HG03520 (cell line): Measurements from ENCODE around the gene S100A4.
"Not testable (repeated sequence)": the region's sequence is repeated elsewhere in the genome, so short reads cannot be mapped to it uniquely, and the experiment has no call there.

ENCODE experiments used
- ATAC-seq: cut with Tn5 transposase; IDR thresholded peaks from one replicate; pipeline ENCODE4 v1.9.1; 2021; ENCODE audit warnings: mild to moderate bottlenecking, moderate library complexity; ENCODE audit not compliant: unreplicated experiment

Gene S100A4

DNA sequence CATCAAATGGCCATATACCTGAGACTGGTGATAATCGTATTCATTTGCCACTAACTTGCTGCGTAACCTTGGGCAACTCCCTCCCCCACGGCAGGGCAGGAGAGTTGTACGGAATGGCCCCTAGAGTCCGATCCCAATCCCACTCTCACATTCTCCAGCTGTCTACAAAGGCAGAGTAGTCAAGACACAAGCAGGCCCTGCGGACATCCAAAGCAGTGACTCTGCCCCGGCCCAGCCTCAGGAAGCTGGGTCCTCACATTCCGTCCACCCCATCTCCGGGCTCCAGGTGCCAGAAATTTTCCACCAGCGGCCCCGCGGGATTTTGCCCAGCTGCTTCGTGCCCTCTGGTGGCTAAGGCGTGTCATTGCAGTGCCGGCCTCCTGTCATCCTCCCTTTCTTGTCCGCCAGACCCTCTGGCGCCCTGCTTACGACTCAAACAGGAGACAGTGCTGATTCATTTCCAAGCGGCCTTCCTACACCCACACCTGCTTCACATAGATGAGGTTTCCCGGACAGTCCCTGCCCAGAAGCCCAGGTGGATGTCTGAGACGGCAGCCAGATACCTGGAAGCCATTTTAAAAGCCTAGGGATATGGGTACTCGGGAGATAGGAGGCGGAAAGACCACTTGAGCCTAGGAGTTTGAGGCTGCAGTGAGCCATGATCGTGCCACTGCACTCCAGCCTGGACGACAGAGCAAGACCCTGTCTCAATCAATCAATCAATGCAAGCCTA is 22.9 kb upstream of the S100A4 start:
- no peak for ATAC-seq

DNA sequence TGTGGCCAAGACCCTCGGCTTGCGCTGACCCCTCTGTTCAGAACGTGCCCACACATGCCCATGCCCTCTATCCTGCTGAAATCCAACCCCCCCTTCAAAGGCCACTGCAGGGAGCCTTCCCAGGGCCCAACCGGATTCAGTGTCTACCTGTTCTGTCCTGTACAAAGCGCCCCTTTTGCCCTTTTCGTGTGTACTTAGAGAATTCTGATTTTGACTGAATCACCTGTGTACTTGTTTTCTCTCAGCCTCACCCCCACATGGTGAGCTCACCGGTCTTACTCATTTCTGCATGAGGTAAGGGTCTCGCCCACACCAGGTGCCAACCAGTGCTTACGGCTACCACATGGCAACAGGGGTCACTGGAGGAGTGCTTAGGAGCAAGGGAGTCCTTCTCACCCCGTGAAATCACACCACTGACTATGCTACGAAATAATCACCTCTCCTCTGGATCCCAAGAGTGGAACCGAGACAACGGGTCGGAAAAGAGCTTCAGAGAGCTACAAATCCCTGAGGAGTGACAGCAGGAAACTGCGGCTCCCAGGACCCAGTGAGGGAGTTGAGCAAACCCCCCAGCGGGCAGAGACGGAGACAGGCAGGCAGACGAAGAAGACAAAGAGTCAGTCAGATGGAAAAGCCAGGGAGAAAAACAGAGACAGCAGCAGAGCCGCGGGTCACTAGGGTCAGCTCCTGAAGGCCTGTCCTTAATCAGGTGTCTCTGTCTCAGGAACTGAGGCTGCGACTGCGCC is 22.2 kb upstream of the S100A4 start:
- ATAC-seq: no peak

DNA sequence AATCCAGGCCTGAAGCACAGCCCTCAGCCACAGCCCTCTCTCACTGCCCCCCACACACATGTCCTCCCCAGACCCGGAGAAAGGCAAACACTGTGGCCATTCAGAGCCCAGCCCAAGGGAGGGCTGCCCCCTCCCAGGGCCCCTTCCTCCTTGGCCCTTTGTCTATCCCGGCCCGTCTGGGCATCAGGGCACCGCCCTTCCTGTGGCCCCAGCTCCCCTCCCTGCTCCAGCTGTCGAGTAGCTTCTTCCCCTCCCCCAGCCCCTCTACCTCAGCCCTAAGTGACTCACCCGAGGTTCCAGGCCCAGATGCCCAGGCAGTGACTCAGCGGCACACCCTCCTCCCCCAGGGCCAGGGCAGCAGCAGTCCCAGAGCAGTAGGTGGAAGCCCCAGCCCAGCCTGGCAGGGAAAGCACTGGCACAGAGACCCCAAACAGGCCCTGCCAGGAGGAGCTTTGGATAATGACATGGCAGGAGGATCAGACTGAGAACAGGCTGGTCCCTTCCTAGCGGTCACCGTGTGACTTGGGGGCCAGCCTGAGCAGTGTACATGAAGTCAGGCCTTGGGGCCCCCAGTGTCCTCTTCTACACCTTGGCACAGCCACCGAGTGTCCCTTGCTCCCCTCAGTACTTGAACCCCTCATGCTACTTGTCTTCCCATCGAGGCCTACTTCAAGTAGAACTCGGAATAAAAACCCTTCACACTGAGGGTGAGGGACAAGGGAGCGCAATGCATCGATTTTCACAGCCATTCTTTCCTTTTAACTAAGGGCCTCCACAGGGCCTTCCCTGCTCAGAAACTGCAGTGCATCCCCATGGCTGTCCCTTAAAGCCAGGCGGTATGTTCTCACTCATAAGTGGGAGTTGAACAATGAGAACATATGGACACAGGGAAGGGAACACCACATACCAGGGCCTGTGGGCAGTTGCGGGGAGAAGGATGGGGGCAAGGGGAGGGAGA is 21.1 kb upstream of the S100A4 start:
- no peak for ATAC-seq

DNA sequence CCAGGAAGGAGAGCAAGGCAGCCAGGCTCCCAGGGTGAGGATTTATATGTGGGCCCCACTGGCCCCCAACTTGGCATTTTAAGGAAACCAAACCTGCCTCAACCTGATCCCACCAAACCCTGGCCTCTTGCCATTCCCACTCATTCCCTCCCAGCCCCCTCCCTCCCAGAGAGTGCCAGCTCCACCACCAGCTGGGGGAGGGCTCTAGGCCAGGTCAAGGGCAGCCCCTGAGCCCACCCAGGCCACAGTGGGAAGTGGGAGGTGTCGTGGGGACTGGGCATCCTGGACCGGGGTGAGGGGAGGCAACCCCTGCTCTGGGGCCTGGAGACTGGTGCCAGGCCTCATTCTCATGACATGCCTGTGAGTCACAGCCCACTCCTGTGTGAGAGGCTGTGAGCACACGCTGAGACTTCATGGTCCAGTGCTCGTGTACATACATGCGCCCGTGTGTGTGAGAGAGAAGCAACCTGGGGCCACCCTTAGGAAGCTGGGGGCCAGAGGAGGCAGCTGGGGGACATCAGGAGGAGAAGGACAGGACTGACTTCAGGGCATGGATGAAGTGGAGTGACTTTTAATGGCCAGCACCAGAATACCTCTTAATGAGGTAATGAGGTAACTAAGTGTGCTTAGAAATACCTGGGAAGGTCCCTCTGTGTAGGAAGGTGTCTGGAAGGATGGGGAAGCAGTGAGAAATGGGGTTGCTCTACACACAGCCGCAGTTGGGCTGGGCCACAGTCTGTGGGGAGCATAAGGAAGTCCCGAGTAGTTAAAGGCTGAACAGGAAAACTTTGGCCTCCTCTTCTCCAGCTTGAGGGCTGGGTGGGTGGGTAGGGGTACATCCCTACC is 20.1 kb upstream of the S100A4 start, which contains the start of gene S100A2:
S100A2 (minus strand) TSS at position 316 of the 846 bp plus-strand sequence. CDS start 1,967 bp downstream, outside the sequence.
- ATAC-seq: no peak

DNA sequence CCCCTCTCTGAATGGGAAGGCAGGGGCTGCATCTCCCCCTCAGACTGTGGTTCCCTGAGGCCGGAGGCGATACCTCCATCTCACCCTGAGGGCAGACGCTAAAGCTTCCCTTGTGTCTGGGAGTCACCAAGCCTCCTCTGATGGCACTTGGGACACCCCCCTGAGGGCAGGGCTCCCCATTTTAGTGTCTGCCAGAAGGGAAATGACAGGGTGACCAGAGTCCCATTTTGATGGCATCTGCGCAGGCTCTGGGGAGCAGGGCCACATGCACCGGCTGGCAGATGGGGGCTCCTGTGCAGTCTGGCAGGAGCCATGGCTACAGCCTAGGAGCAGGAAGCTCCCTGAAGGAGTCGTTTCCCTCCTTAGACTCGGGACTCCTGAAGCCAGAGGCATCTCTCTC is 18.4 kb upstream of the S100A4 start:
- ATAC-seq: no peak

DNA sequence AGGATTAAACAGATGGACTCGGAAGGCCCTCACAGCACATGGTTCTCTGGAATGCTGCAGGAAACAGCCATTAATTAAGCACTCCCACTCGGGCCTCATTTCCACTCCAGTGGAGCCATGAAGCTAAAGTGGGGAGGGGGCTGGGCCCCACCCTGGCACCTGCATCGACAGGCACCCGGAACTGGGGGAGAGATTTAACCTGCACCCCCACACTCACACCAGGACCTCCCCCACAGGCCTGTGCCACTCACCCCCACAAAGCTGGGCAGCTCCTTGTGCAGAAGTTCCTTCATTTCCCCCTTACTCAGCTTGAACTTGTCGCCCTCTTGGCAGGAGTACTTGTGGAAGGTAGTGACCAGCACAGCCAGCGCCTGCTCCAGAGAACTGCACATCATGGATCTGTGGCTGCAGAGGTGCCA is 17.9 kb upstream of the S100A4 start:
- no peak for ATAC-seq

DNA sequence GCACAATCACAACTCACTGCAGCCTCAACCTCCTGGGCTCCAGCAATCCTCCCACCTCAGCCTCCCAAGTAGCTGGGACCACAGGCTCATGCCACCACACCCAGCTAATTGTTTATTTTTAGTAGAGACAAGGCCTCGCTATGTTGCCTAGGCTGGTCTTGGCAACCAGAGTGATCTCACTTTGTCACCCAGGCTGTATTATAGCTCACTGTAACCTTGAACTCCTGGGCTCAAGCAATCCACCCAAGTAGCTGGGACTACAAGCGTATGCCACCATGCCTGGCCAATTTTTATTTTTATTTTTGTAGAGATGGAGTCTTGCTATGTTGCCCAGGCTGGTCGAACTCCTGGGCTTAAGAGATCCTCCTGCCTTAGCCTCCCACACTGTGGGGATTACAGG is 16.4 kb upstream of the S100A4 start:
- ATAC-seq: not testable (repeated sequence)

DNA sequence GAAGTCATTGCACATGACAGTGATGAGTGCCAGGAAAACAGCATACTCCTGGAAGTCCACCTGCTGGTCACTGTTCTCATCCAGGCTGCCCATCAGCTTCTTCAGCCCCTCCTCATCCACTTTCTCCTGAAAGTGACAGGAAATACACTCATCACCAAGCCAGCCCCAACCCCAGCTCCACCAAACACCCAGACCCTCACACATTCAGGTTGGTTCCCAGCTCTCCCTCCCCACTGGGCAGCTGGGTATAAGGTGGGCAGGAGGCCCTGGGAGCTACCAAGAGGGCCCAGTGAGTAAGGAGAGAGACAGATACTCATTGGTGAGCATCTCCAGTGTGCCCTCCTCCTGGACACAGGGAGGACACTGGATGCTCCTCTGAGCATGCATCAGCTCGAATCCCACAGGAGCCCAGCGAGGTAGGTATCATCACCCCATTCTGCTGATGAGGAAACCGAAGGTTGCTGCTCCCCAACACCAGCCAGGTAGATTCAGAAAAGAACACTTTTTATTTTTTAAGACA is 15.9 kb upstream of the S100A4 start:
- ATAC-seq: no peak

DNA sequence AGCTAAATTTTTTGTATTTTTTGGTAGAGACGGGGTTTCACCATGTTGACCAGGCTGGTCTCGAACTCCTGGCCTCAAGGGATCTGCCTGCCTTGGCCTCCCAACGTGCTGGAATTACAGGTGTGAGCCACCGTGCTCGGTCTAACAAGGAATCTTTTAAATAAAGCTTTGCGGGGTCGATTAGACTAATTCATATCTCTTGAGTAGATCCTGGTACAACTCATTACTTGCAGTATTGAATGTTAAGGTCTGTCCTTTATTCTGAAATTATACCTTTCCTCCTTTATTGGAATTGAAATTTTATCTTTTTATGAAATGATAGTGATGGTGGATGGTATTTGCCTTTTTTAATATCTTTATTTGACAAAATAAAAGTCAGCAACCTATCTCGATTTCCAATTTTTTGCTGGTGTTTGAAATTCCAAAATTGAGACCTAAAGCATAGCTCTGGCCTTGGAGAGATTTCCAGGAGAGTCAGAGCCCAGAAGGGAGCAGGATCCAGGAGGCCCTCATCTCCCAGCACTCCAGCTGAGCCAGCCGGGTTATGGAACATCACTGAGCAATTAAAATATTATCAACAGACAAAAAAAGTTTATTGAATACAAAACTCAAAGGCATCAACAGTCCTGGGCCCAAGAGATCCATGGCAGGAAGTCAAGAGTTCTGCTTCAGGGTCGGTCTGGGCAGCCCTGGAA is 15.3 kb upstream of the S100A4 start:
- ATAC-seq: no peak

DNA sequence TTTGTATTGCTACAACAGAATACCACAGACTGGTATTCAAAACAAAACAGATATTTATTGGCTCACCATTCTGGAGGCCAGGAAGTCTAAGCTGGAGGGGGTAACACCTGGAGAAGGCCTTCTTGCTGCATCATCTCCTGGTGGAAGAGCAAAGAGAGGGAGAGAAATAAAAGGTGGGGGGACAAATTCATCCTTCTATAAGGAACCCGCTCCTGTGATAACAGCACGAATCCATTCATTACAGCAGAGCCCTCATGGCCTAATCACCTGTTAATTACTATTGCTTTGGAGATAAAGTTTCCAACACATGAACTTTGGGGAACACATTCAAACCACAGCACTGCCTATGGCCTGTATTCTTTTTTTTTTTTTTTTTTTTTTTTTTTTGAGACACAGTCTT is 14.6 kb upstream of the S100A4 start:
- no peak for ATAC-seq

DNA sequence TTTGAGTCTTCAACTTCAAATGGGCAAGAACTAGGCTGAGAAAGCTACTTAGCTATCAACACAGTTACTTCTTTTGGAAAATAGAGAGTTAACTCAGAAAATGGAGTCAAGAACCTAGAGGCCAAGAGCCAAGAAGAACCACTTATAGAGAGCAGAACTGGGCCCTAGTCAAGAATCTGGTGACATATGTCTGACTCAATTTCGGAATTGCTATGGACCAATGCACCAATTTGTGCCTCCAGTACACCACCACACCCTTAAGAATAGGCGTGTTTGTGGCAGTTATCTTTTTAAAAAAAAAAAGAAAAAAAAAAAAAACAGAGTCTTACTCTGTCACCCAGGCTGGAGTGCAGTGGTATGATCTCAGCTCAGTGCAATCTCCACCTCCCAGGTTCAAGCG is 12.3 kb upstream of the S100A4 start:
- no peak for ATAC-seq

DNA sequence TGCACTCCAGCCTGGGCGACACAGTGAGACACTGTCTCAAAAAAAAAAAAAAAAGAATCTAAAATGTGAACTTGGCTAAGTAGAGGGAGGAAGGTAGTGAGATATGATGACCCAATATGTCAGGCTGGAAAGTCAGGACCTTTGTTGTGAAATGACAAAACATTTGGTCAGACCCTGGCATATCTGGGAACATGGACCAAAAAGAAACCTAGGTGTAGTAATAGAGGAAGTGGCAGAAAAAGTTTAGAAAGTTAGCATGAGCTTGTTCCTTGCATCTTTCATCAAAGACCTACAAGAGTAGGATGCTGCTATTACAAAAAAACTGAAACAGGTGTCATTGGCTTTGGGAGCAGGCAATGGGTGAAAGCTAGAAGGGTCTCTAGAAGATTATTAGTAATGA is 10.7 kb upstream of the S100A4 start:
- ATAC-seq: no peak

DNA sequence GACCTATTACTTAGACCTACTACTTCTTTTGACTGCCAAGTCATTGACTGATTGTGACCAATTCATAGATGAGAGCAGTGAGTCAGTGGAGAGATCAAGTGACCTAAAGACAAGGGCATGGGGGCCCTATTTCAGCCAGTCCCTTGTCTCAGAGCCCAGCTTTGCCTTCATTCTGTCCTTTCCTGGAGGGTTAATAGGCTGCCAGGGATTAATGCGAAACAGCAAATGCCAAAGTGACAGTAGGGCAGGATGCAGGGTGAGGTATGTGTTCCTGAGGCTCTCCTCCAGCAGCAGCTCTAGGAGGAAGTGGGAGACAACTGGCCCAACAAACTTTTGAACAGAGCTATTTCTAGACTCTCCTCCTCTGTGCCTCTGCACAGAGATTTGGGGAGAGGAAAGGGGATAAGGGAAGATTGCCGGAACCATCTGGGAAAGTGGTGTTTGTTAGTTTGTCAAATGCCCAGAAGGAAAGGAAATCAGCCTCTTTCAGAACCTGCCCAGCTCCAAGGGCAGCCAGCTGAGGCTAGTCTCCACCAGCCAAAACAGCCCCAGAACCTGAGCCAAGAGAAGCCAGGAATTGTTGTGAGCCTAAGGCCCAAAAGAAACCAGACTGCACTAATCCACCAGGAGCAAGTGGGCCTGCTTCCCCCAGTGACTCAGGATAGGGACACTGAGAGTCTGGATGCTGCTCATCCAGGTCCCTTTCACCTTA is 8.4 kb upstream of the S100A4 start:
- ATAC-seq: no peak

DNA sequence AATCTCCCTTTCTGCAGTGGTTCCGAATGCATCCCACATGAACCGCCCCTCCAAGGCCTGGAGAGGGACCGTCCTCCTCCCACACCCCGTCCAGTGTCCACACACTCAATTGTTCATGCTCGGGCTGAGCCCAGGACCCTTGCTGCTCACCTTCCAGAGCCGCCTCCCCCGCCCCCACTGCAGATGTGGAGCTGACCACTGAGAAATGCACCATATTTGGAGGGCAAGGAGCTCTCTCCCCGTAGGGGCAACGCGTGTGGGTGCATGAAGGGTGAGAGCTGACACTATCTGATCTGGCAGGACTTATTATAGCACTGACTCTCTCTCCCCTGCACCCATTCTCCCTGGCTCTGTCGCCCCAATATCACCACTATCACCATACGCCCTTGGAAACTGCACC is 7.5 kb upstream of the S100A4 start:
- no peak for ATAC-seq

DNA sequence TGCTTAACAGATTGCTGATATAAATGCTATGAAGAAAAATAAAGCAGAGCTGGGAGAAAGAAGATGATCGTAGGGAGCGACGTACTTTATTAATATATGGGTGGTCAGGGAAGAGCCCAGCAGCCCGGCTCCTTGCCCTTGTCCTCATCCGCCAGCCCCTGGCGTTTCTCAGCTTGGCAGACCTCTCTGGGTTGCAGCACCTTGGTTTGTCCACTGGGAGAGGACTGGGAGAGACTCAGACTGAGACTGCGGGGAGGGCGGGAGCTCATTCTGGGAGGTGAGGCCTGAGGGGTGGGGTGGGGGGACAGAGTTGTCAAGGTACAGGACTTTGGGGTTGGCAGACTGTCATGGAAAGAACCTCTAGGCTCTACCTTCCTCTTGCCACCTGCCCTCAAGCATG is 6.7 kb upstream of the S100A4 start:
- ATAC-seq: no peak

DNA sequence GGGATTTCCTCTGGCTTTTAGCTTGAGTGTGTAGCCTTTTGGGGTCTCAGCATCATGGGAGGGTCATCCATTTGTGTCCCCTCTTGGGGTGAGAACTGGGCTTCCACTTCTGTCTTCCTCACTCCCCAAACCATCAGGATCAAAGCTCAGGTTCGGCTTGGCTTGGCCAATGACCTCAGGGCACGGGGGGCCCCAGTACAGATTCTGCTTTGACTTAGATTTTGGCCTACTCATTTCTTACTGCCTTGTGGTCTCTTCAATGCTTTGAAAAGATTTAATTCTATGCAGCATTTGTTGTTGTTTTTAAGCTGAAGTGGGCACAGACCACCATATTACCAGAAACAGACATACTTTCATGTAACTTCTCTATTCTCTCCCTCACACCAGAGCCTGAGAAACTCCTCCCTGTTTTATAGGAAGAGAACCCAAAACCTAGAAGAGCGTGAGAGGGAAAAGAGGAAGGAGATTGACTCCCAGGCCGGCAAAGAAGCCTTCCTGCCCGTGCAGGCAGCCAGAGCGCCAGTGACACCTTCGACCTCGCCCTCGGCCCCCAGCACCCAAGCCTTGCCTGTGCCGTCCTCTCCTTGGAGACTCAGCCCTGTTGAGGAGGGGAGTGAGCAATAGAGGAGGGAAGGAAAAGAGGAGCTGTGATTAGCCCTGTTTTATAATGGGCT is 5.4 kb upstream of the S100A4 start:
- no peak for ATAC-seq

DNA sequence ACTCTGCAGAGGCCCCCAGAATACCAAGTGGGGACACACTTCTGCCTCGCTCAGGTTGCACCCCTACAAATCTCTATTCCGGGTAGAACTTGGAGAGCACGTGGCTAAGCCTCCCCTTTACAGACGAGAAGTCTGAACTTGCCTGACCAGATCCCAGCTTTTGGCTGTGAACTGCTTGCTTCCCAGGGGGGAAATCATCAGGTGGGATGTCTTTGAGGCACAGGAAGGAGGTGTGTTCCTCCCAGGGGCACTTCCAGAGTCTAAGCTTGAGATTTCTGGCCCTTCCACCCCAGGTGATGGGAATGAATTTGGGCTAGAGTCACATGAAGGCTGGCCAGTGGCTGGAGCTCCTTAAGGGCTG is 4.8 kb upstream of the S100A4 start:
- ATAC-seq: no peak

DNA sequence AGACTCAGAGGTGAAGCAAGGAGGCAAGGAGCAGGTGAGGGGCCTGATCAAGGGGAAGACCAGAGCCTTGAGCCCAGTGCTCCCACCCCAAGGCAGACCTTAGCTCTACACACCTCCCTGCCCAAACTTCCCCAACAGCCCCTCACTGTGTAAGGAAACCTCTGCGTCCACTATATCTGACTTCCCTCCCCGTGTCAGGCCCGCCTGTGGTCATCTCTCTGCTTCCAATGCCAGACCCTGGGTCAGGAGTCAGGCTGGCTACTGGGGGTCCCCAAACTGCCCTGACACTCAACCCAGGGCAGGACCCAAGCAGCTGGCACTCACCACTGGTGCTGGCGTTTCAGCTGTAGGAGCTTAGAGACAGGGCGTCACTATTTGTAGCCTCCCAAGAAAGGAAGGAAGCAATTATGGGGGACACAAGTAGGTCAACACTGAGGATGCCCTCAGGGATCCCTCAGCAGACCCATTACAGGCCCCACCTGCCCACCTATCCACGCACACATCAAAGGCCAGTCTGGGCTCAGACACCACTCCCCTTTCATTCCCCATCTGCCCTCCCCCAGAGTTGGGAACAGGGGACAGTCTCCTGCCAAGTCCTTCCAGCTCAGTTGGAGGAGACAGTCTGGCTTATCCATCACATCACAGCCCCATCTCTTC is 4.3 kb upstream of the S100A4 start:
- no peak for ATAC-seq
